GM06990 (cell line): Measurements from ENCODE around the gene ZNF200.
"Not testable (repeated sequence)": the region's sequence is repeated elsewhere in the genome, so short reads cannot be mapped to it uniquely, and the experiment has no call there.

Experiments used
- DNase-seq: peaks from one replicate; pipeline ENCODE4 v3.0.0-alpha.2; 2011; ENCODE audit not compliant: insufficient read length; ENCODE audit errors: extremely low read depth
- H3K27me3 ChIP-seq: replicated peaks from 2 replicates; pipeline ENCODE4 v1.6.0; 2011; ENCODE audit warnings: low read length; ENCODE audit not compliant: control insufficient read depth, insufficient read depth
- H3K36me3 ChIP-seq: 2 replicates; pipeline ENCODE4 v1.5.1; 2011; ENCODE audit warnings: low read length; ENCODE audit not compliant: control insufficient read depth, insufficient read depth
- H3K4me3 ChIP-seq: replicated peaks from 2 replicates; pipeline ENCODE4 v1.5.1; 2011; ENCODE audit warnings: low read depth, mild to moderate bottlenecking, control low read depth, low read length
- TF ChIP-seq, protein P1 (sequence below): IDR thresholded peaks from 2 replicates; pipeline ENCODE4 v1.5.1; 2011; ENCODE audit warnings: low read length, control low read depth, mild to moderate bottlenecking, inconsistent platforms; ENCODE audit not compliant: insufficient read depth, poor library complexity, severe bottlenecking

Gene ZNF200

DNA sequence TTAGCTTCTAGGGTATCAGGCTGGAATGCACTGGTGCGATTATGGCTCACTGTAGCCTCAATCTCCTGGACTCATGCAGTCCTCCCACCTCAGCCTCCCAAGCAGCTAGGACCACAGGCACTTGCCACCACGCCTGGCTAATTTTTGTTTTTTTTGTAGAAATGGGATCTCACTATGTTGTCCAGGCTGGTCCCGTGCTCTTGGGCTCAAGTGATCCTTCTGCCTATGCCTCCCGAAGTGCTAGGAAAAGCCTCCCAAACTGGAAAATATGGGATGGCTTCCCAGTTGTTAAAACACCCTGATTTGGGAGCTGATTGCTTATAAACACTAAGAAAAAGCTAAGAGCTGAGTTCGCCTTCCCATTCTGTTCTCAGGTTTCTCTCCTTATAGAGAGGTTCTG, 41.7 kb upstream of the ZNF200 start:
- Histone ChIP-seq H3K36me3 (no peaks in the 10 kb centered on the region), H3K4me3 (no peak overlapping the region), H3K27me3 (no peaks in the 10 kb centered on the region)
- no peak for DNase-seq
- TF ChIP-seq, protein P1, sequence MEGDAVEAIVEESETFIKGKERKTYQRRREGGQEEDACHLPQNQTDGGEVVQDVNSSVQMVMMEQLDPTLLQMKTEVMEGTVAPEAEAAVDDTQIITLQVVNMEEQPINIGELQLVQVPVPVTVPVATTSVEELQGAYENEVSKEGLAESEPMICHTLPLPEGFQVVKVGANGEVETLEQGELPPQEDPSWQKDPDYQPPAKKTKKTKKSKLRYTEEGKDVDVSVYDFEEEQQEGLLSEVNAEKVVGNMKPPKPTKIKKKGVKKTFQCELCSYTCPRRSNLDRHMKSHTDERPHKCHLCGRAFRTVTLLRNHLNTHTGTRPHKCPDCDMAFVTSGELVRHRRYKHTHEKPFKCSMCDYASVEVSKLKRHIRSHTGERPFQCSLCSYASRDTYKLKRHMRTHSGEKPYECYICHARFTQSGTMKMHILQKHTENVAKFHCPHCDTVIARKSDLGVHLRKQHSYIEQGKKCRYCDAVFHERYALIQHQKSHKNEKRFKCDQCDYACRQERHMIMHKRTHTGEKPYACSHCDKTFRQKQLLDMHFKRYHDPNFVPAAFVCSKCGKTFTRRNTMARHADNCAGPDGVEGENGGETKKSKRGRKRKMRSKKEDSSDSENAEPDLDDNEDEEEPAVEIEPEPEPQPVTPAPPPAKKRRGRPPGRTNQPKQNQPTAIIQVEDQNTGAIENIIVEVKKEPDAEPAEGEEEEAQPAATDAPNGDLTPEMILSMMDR = no peak

DNA sequence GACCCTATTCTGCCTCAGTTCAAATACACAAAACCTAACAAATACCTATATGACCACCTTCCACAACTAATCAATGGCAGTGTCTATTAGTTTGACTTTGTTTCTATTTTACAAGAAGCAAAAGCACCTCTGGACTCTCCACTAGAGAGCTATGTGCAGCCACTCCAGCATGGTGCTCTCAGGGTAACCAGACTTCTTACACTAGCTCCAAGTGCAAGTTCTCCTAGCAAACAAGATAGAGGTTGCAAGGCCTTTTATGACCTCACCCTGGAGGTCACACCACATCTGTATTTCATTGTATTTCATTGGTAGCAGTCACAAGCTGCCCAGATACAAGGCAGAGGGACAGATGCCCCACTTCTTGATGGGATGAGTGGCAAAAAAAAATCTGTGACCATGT, 40.0 kb upstream of the ZNF200 start:
- no peaks in the 10 kb centered on the region for H3K27me3 ChIP-seq
- H3K4me3 ChIP-seq = no peak overlapping the region
- DNase-seq = no peak
- TF ChIP-seq, protein P1 = no peak
- no peaks in the 10 kb centered on the region for H3K36me3 ChIP-seq

DNA sequence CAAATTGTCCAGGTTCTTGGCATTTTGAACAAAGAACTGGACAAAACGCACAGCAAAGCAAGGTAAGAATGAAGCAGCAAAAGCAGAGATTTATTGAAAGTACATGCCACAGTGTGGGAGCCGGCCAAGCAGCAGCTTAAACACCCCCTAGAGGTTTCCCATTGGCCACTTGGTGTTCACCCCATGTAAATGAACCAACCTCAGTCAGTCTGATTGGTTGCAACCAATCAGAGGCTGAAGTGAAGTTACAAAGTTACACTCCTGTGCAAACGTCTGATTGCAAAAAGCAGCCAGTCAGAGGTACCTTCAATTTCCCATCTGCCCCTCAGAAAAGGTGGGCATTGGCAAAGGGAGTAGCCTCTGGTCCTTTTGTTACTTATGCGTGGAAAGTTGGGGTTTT, 39.5 kb upstream of the ZNF200 start:
- no peak for DNase-seq
- no peaks in the 10 kb centered on the region for H3K27me3 ChIP-seq
- H3K36me3 ChIP-seq = no peaks in the 10 kb centered on the region
- TF ChIP-seq, protein P1 = no peak
- no peak overlapping the region for H3K4me3 ChIP-seq

DNA sequence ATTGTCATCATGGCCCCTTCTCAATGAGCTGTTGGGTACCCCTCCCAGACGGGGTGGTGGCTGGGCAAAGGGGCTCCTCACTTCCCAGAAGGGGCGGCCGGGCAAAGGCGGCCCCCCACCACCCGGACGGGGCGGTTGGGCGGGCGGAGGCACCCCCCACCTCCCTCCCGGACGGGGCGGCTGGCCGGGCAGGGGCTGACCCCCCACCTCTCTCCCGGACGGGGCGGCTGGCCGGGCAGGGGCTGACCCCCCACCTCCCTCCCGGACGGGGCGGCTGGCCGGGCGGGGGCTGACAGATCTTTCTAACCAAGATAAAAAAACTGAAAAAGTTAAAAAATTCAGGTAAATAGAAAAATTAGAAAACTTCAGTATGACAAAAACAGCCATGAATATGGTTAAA, 36.3 kb upstream of the ZNF200 start:
- H3K27me3 ChIP-seq, DNase-seq, H3K4me3 ChIP-seq, H3K36me3 ChIP-seq: not testable (repeated sequence)

DNA sequence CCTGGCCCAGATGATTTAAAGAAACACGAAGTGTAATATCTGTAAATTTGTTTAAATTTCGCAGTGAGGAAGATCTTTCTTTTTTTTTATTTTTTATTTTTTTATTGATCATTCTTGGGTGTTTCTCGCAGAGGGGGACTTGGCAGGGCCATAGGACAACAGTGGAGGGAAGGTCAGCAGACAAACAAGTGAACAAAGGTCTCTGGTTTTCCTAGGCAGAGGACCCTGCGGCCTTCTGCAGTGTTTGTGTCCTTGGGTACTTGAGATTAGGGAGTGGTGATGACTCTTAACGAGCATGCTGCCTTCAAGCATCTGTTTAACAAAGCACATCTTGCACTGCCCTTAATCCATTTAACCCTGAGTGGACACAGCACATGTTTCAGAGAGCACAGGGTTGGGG, 35.8 kb upstream of the ZNF200 start:
- H3K36me3 ChIP-seq, DNase-seq, H3K27me3 ChIP-seq, H3K4me3 ChIP-seq: not testable (repeated sequence)

DNA sequence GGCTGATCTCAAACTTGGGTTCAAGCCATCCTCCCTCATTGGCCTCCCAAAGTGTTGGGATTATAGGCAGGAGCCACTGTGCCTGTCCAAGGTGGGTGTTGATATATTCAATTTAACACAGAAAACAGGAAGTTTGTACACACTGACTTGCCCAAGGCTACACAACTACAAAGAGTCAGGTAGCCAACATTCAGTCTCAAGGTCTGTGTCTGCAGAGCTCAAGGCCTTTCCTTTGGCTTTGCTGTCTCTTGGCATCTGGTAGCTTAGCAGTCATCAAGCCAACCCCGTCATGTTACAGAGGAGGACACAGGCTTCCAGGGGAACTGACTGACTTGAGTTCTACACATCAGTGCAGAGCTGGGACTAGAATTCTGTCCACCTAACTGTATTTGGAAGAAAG, 33.3 kb upstream of the ZNF200 start:
- no peaks in the 10 kb centered on the region for H3K27me3 ChIP-seq
- H3K4me3 ChIP-seq = no peak overlapping the region
- H3K36me3 ChIP-seq = peaks cover 2% of the 10 kb centered on the region
- TF ChIP-seq, protein P1 = no peak
- DNase-seq = no peak

DNA sequence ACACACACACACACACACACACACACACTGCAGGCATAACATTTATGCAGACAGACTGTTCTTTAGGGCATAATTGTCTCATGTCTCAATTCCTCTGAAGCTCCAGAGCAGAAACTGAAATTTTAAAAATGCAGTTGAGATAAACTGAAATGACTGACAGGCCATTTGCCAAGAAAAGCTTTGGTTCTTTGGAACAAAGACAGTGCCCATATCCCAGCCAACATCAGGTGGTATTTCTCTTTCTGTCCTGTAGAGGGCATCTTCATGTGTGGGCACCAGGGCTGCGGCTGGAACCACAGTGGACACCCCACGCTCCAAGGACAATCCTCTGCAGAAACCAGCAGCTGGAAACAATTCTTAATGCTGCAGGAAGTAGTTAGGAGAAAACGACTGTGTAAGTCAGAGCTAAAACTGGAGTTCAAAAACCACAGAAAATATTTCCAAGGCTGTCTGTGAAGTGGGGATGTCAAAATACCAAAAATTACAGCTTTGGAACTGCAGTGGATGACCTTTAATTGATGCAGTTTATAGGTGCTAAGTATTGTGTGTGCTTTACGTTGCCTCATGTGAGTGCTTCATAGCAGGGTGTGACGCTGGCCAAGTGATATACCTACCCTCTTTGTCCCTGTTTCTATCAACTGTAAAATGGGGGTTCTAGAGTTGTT, 32.0 kb upstream of the ZNF200 start:
- no peak for DNase-seq
- TF ChIP-seq, protein P1 = peak; percentile 34
- Histone ChIP-seq H3K27me3 (no peaks in the 10 kb centered on the region), H3K4me3 (no peak overlapping the region), H3K36me3 (peaks cover 2% of the 10 kb centered on the region)
